ENCODE results near the gene ATP2C2.
A peak's percentile ranks its signal among the peaks of the same experiment; 100 is the strongest.

ATP2C2 gene

DNA sequence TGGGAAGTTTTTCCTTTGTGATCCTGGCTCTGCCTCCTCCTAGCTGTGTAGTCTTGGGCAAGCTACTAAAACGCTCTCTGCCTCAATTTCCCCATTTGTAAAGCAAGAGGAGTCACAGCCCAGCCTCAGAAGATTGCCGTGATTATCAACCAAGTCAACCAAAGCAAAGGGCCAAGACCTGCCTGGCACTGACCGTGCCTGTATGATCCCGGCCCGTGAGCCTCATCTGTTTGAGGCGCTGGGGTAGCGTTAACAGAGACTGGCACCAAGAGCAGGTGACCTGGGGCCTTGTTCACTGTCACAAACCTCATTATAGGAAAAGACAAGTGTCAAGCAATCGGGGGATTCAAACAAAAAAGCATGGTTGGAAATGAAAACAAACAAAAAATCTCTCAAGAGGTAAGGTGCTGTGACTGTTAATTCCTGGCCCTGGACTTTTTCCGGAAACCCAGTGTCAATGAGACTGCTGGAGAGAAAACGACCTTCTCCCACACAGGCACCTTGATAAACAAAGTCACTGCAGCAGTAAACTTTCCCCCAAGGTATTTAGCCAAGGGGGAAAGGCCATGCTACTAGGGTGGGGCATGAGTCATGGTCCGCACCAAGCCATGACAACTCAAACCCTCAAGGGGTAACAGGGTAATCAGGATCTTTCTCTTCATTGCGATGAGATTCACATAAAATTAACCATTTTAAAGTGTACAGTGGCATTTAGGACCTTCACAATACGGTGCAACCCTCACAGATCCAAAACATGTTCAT is 130.7 kb downstream of the ATP2C2 start:
- no peak for DNase-seq (ENCODE audit: low spot score)

- no peak for DNase-seq (ENCODE audit: low spot score)
These were observed 131.3 kb downstream of the ATP2C2 start for GRCh38 chr16:84499638-84500037.

DNA sequence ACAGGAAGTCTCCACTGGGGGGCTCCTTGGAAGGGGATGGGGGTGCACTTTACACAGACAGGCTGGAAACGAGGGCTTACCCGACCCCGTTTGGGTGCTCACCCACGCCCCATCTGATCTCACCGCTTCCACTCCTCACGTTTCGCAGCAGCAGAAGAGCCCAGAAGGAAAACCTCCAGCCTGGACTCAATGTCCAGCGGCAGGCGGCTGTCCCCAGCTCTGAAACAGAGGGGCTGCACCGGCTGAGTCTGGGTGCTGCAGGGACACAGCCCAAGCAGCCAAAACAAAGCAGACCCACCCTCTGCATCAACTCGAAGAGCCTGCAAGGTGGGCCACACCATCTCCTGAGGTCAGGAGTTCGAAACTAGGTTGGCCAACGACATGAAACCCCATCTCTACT is 132.2 kb downstream of the ATP2C2 start:
- no peak for DNase-seq (ENCODE audit: low spot score)

DNA sequence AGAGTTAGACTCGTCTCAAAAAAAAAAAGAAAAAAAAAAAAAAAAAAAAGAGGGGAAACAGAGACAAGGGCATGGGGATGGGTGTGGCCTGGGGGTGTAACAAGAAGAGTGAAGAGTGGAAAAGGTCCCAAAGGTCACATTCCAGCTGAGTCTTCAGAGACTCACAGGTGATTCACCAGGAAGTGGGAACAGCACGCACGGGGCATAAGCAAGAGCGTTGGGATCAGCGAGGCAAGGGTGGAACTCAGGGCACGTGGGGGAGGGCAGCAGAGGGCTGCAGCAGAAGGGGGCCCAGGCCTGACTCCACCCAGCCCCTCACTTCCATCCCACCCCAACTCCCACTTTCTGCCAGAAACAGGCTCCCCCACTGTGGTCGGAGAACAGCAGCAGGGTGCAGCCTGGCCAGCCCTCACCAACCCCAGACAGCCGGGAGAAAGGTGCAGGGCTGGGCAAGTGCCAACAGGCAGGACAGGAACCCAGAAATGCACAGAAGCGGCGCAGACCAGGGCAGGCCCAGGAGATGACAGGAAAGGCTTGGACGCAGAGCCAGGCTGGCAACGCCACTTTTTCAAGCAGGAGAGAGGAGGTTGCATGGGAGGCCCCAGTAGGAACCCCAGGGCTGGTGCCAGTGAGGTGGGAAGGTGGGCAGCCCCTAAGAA is 132.9 kb downstream of the ATP2C2 start:
- DNase-seq (ENCODE audit: low spot score): peak; percentile 52

GRCh38 chr16:84502075-84502474 is 133.7 kb downstream of the ATP2C2 start:
- DNase-seq (ENCODE audit: low spot score): no peak

GRCh38 chr16:84502581-84502980 is 134.2 kb downstream of the ATP2C2 start:
- no peak for DNase-seq (ENCODE audit: low spot score)

DNA sequence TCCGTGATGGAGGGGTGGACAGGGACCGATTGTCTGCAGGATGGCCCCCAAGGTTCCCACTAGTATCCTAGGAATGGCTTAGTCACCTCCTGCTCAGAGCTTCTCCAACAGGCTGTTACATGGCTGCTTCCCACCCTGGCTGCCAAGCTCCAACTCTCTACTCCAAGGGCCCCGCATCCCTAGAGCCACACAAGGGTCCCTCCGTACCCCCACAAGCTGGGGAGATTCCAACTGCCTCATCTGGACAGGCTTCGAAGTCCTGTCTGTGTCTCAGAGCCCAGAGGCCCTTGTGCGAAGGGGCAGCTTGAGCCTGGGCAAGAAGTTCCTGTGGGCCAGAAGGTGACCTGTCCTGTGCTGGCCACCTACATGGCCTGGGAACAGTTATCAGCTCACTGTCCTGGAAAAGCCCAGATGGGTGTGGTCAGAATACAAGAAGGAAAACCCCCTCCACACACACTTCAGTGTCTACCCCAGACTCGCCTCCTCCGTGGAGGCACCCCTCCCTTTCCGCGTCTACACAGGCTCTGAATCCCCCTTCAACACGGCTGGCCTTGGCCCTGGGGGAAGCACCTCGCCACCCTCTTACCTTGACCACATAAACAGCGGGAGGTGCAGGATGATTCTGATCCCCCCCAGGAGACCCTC is 135.5 kb downstream of the ATP2C2 start:
- DNase-seq (ENCODE audit: low spot score): peak; percentile 67

DNA sequence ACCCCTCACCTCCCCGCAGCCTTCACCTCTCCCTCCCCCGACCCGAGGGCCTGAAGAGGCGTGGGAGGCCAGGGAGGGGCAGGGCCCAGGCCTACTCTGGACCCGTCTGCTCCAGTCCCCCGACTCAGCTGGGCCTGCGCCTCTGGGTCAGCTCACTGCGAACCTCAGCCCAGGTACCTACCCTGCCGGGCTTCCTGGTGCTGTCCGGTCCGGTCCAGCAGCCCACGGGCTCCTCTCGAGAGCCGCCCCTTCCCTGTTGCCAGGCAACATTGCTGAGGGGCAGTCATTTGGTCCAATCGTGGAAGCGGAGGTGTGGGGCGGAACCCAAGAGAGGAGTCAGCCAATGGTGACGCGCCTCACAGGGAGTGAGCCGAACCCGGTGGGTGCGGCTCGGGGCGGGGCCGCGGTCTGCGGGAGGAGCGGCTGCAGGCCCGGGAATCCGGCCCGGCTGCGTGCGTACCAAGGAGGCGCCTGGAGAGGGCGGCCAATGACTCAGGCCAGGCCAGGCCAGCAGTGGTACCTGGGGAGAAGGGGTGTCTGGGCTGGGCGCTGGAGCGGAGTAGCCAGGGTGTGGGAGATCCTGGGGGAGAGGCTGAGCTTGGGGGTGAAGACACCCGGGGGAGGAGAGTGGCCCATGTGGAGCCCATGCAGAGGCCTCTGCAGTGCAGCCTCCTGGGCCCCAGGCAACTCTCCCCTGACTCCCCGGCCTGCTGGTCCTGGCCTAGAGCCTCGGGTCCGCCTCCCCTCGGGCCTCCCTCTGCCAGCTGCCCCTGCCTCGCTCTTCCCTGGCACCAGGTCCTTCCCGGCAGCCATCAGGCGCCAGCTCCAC is 136.3 kb downstream of the ATP2C2 start, which contains the start of gene MEAK7:
MEAK7 (minus strand) TSS at position 240 of the 829 bp plus-strand sequence. CDS start 6,573 bp downstream, outside the sequence.
- DNase-seq (ENCODE audit: low spot score): peak; percentile 99

GRCh38 chr16:84505249-84506187 is 137.2 kb downstream of the ATP2C2 start:
- DNase-seq (ENCODE audit: low spot score): no peak

GRCh38 chr16:84507011-84507982 is 139.0 kb downstream of the ATP2C2 start:
- no peak for DNase-seq (ENCODE audit: low spot score)

GRCh38 chr16:84508502-84508901 is 140.2 kb downstream of the ATP2C2 start:
- DNase-seq (ENCODE audit: low spot score): no peak

- DNase-seq (ENCODE audit: low spot score): no peak
These were observed 141.0 kb downstream of the ATP2C2 start for GRCh38 chr16:84509032-84509950.

DNA sequence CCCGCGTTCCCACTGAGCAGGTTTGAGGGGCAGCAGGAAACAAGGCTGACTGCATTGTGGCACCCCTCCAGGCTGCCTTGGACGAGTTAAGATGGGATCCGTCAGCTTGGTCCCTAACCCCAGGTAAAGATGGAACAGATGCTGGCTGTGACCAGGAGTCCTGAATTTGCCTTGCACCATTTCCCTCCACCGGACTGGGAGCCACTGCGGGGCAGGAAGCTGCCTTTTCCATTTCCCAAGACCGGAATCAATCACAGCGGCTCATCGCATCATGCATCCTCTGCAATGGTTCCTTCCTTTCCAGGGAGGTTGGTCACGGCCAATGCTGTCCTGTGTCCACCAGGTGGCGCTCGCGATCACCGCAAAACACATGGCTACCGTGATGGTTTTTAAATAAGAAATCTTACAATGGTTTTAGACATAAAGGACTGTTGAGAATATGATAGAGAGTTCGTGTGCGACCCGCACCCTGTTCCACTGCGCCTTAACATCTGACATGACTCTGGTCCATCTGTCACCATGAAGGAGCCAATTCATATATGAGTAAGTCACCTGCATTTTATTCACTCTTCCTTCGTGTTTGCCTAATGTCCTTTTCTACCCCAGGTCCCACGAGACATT is 143.0 kb downstream of the ATP2C2 start:
- peak; percentile 85 for DNase-seq (ENCODE audit: low spot score)

DNA sequence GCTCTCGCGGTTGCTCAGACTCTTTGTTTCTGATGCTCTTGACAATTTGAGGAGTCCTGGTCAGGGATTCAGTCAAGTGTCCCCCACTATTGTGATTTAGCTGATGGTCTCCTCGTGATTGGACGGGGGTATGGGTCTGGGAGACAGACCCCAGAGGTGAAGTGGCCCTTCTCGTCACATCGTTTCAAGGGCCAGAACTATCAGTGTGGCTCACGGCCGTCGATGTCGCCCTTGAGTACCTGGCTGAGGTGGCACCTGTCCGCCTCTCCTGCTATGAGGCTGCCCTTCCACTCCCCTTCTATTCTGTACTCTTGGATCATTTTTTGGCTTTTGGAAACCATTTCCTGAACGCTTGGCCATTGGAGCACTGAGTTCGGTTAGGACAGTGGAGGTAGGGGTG is 143.5 kb downstream of the ATP2C2 start:
- DNase-seq (ENCODE audit: low spot score): no peak

DNA sequence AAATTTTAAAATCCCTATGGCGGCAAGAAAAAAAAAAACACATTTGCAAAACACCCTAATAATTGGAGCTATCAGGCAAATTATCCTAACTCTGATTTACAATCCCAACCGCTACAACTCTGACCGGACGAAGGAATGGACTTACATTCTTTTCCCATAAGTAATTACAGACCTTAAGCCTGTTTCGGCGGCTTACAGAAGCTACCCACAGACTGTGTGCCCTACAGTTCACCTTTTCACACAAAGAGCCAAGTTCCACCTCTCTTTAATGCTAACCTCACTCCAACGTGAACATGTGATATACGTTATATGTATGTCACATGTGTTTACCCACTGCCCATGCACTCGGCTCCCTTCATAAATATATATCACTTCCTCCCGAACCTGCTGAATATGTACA is 144.8 kb downstream of the ATP2C2 start:
- DNase-seq (ENCODE audit: low spot score): peak; percentile 50

DNA sequence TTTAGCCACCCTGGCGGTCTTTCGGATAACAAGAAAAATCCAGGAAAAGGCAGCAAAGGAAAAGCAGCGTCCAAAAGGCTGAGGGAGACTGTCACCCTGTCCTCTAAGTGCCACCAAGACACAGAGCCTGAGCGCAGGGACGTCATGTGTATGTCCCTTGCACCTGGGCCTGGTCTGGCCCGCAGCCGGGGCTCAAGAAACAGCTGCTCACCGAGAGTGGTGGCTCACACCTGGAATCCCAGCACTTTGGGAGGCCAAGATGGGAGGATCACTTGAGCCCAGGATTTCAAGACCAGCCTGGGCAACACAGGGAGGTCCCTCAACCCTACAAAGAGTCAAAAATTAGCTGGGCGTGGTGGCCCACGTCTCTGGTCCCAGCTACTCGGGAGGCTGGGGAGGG is 145.3 kb downstream of the ATP2C2 start:
- DNase-seq (ENCODE audit: low spot score): no peak

All from AG20443 (cell line).